ENCODE measurements around the gene BDKRB2. TPM values are rescaled to one million over a fixed set of nuclear protein-coding genes. Genes with fewer than 3 reads are reported as not detected.

Gene BDKRB2
- total RNA-seq, 1 experiment from 2014 or later: 0.49 TPM

DNA sequence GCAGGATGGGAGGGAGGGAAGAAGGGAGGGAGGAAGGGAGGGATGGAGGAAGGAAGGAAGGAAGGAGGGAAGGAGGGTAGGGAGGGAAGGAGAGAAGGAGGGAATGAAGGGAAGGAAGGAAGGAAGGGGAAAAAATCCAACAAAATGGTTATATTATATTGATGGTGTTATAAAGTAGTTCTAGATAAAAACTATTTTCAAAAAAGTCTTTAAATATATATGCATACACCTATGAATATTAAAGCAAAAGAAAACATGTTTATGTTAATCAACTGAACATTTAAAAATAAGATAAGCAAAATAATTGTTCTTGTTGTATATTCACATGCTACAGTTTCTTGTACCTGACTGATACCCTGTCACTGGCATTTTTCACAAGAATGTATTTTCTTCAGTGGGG lies 53.3 kb downstream of the BDKRB2 start (continued):
- TF ChIP-seq, protein P1, sequence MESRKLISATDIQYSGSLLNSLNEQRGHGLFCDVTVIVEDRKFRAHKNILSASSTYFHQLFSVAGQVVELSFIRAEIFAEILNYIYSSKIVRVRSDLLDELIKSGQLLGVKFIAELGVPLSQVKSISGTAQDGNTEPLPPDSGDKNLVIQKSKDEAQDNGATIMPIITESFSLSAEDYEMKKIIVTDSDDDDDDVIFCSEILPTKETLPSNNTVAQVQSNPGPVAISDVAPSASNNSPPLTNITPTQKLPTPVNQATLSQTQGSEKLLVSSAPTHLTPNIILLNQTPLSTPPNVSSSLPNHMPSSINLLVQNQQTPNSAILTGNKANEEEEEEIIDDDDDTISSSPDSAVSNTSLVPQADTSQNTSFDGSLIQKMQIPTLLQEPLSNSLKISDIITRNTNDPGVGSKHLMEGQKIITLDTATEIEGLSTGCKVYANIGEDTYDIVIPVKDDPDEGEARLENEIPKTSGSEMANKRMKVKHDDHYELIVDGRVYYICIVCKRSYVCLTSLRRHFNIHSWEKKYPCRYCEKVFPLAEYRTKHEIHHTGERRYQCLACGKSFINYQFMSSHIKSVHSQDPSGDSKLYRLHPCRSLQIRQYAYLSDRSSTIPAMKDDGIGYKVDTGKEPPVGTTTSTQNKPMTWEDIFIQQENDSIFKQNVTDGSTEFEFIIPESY (IDR thresholded peaks at IDR 0.05; ENCODE audit: extremely low read depth, insufficient replicate concordance, low read length): no peak
- TF ChIP-seq ZNF274 (IDR thresholded peaks at IDR 0.05; ENCODE audit: low read depth, low read length): no peak
- TF ChIP-seq, protein P2, sequence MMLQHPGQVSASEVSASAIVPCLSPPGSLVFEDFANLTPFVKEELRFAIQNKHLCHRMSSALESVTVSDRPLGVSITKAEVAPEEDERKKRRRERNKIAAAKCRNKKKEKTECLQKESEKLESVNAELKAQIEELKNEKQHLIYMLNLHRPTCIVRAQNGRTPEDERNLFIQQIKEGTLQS (IDR thresholded peaks at IDR 0.05): no peak
- no peak for TF ChIP-seq POLR2AphosphoS5 (IDR thresholded peaks at IDR 0.05; ENCODE audit: low read depth, low read length)
- no peak for TF ChIP-seq RAD21 (IDR thresholded peaks at IDR 0.05; ENCODE audit: low read depth)
- no peak for TF ChIP-seq SRF (IDR thresholded peaks at IDR 0.05; ENCODE audit: low read depth)
- TF ChIP-seq EZH2phosphoT487 (IDR thresholded peaks at IDR 0.05; ENCODE audit: borderline replicate concordance): no peak

DNA sequence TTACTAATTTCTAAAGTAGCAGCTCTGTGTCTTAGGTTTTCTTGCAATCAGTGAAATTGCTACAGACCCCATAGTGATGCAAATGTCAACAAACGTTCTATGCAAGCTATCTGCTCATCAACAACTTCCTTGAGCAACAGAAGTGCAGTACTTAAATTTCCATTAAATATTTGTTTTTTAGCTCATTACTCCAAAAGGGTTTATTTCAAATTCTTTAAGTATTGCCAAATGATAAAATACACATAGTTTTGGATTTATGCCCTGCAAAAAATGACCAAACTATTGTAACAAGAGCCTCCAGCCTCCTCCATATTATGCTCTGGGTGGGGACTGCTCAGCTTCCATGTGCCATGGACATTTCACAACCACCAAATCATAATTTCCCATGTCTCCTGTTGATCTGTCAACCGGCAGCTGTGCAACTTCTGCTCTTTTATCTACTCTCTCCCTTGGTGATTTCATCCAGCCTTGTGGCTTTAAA lies 55.7 kb downstream of the BDKRB2 start:
- Histone ChIP-seq H3K36me3 (ENCODE audit: control insufficient read depth in 1 of 2, insufficient read depth in 2 of 2, low read length in 2 of 2) (no peaks in the 10 kb centered on the region), H3K9me2 (ENCODE audit: insufficient read depth) (no peaks in the 10 kb centered on the region), H4K20me1 (ENCODE audit: insufficient read depth) (no peaks in the 10 kb centered on the region), H3K27ac (ENCODE audit: low read depth, low read length) (no peak overlapping the region), H3K79me2 (ENCODE audit: insufficient read depth, low read length) (no peaks in the 10 kb centered on the region), H3K9ac (ENCODE audit: low read length) (no peak overlapping the region), H3K4me1 (ENCODE audit: control insufficient read depth in 1 of 2, insufficient read depth in 2 of 2, low read length in 2 of 2) (no peaks in the 10 kb centered on the region), H3K4me3 (replicated peaks in 1 of 2; ENCODE audit: low read depth in 1 of 2, low read length in 2 of 2) (no peak overlapping the region), H2AFZ (ENCODE audit: low read depth, low read length, poor library complexity, severe bottlenecking) (no peak overlapping the region), H3K27me3 (ENCODE audit: insufficient read depth, low read length) (peaks cover 41% of the 10 kb centered on the region), H3K9me3 (ENCODE audit: control insufficient read depth in 1 of 2, insufficient read depth in 1 of 2, low read depth in 1 of 2, low read length in 2 of 2) (no peaks in the 10 kb centered on the region), H3K4me2 (ENCODE audit: low read length) (no peak overlapping the region)
- no peak for TF ChIP-seq ELF1 (IDR thresholded peaks at IDR 0.05; ENCODE audit: borderline replicate concordance, low read depth)
- no peak for TF ChIP-seq YY1 (IDR thresholded peaks at IDR 0.05; ENCODE audit: extremely low read depth, insufficient replicate concordance, low read depth, low read length)
- no peak for TF ChIP-seq EZH2phosphoT487 (IDR thresholded peaks at IDR 0.05; ENCODE audit: borderline replicate concordance)
- TF ChIP-seq SP1 (IDR thresholded peaks at IDR 0.05; ENCODE audit: low read depth): no peak
- intact Hi-C loops (cut with micrococcal nuclease): no loop called here
- CTCF ChIA-PET: no interaction called here
- POLR2A ChIA-PET: no interaction called here
- RAD21 ChIA-PET (ENCODE audit: low non-redundant PET in 1 of 2, low total read pairs in 2 of 2, uncharacterized antibody in 2 of 2, unreplicated experiment in 2 of 2): no interaction called here
- no peak for DNase-seq (ENCODE audit: low read depth, low spot score)
- no TSS peak for BruUV-seq (replicated peaks)
- ATAC-seq: no peak

Measured in HCT116 (cell line).